ENCODE results near the gene ROBO2. TPM values are rescaled to one million over a fixed set of nuclear protein-coding genes. Genes with fewer than 3 reads are reported as not detected.

ROBO2 gene
- total RNA-seq, 1 donor from 2014 or later: 330 TPM

DNA sequence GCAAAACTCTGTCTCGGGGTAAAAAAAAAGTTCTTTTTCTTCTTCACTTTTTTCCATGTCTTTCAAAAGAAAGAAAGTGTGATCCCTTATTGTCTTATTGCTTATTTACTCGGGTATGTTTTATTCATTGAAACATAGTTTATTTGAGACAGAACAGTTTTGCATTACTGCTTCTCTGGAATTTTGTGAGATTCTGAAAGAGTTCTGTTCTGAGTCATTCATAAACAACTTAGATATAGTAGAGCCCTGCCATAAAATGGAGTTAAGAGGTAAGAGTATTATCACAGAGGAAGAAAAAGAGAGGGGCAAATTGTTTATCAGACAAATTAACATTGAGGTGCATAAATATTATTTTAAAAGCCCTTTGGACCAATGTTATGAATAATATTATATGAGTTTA, 522.2 kb downstream of the ROBO2 start:
- H3K4me3 Mint-ChIP-seq (ENCODE audit: unreplicated experiment): no peak overlapping the region
- H3K27me3 Mint-ChIP-seq (ENCODE audit: unreplicated experiment): no peaks in the 10 kb centered on the region
- TF ChIP-seq, protein P1, sequence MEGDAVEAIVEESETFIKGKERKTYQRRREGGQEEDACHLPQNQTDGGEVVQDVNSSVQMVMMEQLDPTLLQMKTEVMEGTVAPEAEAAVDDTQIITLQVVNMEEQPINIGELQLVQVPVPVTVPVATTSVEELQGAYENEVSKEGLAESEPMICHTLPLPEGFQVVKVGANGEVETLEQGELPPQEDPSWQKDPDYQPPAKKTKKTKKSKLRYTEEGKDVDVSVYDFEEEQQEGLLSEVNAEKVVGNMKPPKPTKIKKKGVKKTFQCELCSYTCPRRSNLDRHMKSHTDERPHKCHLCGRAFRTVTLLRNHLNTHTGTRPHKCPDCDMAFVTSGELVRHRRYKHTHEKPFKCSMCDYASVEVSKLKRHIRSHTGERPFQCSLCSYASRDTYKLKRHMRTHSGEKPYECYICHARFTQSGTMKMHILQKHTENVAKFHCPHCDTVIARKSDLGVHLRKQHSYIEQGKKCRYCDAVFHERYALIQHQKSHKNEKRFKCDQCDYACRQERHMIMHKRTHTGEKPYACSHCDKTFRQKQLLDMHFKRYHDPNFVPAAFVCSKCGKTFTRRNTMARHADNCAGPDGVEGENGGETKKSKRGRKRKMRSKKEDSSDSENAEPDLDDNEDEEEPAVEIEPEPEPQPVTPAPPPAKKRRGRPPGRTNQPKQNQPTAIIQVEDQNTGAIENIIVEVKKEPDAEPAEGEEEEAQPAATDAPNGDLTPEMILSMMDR (IDR thresholded peaks at IDR 0.05; ENCODE audit: partially characterized antibody, unreplicated experiment): no peak
- no peaks in the 10 kb centered on the region for H3K9me3 Mint-ChIP-seq (ENCODE audit: unreplicated experiment)
- H3K27ac Mint-ChIP-seq (ENCODE audit: unreplicated experiment): no peak overlapping the region
- H3K4me1 Mint-ChIP-seq (ENCODE audit: low read depth, unreplicated experiment): peaks cover 2% of the 10 kb centered on the region
- no peak for DNase-seq
- H3K36me3 Mint-ChIP-seq (ENCODE audit: unreplicated experiment): peaks cover 5% of the 10 kb centered on the region

DNA sequence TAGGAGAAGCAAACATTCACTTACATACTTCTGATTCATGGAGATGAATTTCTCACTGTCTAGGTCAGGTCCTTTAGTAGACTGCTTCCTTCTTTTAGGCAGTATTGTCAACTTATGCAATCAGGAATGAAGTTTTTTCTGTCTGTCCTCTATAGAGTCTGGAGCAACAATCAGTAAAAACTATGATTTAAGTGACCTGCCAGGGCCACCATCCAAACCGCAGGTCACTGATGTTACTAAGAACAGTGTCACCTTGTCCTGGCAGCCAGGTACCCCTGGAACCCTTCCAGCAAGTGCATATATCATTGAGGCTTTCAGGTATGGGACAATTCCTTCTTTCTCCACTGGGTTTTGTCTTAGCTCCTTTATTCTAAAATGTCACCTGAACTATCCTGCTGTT, 523.1 kb downstream of the ROBO2 start:
- H3K4me3 Mint-ChIP-seq (ENCODE audit: unreplicated experiment): no peak overlapping the region
- H3K27ac Mint-ChIP-seq (ENCODE audit: unreplicated experiment): no peak overlapping the region
- DNase-seq: no peak
- H3K27me3 Mint-ChIP-seq (ENCODE audit: unreplicated experiment): no peaks in the 10 kb centered on the region
- TF ChIP-seq, protein P1 (IDR thresholded peaks at IDR 0.05; ENCODE audit: partially characterized antibody, unreplicated experiment): no peak
- peaks cover 2% of the 10 kb centered on the region for H3K4me1 Mint-ChIP-seq (ENCODE audit: low read depth, unreplicated experiment)
- H3K9me3 Mint-ChIP-seq (ENCODE audit: unreplicated experiment): no peaks in the 10 kb centered on the region
- peaks cover 5% of the 10 kb centered on the region for H3K36me3 Mint-ChIP-seq (ENCODE audit: unreplicated experiment)

DNA sequence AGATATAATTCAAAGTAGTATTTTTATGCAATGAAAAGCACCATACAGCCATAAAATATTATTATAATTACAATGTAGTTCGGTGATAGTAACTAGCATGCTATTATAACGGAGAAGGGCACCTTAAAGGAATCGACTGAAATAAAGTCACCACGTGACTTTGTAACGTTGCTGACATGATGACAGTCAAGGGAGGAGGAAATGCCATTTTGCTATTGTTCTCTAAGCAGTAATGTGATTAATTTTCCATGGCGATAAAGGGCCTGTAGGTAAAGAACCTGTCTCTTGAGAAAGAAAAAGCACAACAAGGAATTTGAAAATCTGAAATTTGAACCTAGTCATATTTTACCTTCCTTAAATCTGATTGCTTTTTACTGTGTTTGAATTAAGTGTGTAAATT, 526.2 kb downstream of the ROBO2 start:
- TF ChIP-seq, protein P1 (IDR thresholded peaks at IDR 0.05; ENCODE audit: partially characterized antibody, unreplicated experiment): no peak
- peaks cover 5% of the 10 kb centered on the region for H3K36me3 Mint-ChIP-seq (ENCODE audit: unreplicated experiment)
- H3K9me3 Mint-ChIP-seq (ENCODE audit: unreplicated experiment): no peaks in the 10 kb centered on the region
- no peak for DNase-seq
- no peak overlapping the region for H3K27ac Mint-ChIP-seq (ENCODE audit: unreplicated experiment)
- H3K4me3 Mint-ChIP-seq (ENCODE audit: unreplicated experiment): no peak overlapping the region
- H3K27me3 Mint-ChIP-seq (ENCODE audit: unreplicated experiment): no peaks in the 10 kb centered on the region
- H3K4me1 Mint-ChIP-seq (ENCODE audit: low read depth, unreplicated experiment): peaks cover 2% of the 10 kb centered on the region

DNA sequence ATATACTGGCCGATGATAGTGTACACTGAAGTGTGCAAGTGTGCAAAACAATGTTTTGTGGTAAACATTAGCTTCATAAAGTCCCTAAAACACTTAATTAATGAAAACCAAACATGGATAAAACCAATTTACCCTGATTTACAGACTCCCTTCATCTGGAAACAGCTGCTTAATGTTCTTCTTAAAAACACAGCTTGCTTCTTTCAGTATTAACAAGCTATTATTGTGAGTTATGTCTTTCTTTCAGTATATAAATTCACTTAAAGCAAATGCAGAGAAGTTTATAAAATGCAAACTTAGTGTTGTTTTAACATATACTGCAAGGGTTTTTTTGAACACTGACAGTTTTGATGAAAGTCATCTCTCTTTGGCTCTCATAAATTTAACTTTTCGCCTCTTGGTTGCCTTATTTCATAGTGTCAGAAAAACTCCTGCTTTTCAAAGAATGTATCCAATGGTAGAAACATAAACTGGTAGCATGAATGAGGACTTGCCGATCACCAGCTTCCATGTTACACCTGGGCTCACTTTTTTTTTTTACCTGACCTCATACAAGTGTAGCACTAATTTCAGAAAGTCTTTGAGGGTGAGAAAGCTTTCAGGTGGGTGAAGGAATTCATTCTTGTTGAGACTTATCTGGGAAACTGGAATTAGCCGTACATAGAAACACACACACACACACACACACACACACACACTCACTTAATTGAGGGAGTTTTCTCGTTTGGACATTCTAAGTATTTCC, 532.2 kb downstream of the ROBO2 start:
- Mint-ChIP-seq H3K27ac (ENCODE audit: unreplicated experiment) (no peak overlapping the region), H3K27me3 (ENCODE audit: unreplicated experiment) (no peaks in the 10 kb centered on the region), H3K9me3 (ENCODE audit: unreplicated experiment) (peaks cover 1% of the 10 kb centered on the region), H3K4me3 (ENCODE audit: unreplicated experiment) (no peak overlapping the region), H3K36me3 (ENCODE audit: unreplicated experiment) (no peaks in the 10 kb centered on the region), H3K4me1 (ENCODE audit: low read depth, unreplicated experiment) (no peaks in the 10 kb centered on the region)
- no peak for DNase-seq
- TF ChIP-seq, protein P1 (IDR thresholded peaks at IDR 0.05; ENCODE audit: partially characterized antibody, unreplicated experiment): no peak

DNA sequence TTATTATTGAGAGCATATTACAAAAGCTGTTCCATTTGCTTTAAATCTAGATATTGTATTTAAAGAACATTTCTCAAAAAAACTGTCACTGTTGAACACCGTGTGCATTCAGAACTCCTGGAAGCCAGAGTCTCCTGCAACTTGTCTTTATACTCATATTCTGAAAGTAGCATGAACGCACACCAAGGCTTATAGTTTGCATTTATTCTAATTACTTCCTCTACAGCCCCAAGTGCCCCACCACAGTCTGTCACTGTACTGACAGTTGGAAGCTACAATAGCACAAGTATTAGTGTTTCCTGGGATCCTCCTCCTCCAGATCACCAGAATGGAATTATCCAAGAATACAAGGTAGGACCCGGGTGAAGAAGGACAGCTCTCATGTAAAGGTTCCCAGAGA, 537.4 kb downstream of the ROBO2 start:
- Mint-ChIP-seq H3K9me3 (ENCODE audit: unreplicated experiment) (peaks cover 3% of the 10 kb centered on the region), H3K36me3 (ENCODE audit: unreplicated experiment) (no peaks in the 10 kb centered on the region), H3K4me1 (ENCODE audit: low read depth, unreplicated experiment) (no peaks in the 10 kb centered on the region), H3K27ac (ENCODE audit: unreplicated experiment) (no peak overlapping the region), H3K27me3 (ENCODE audit: unreplicated experiment) (peaks cover 3% of the 10 kb centered on the region), H3K4me3 (ENCODE audit: unreplicated experiment) (no peak overlapping the region)
- TF ChIP-seq, protein P1 (IDR thresholded peaks at IDR 0.05; ENCODE audit: partially characterized antibody, unreplicated experiment): no peak
- no peak for DNase-seq
